ENCODE measurements around the gene ADAM22.
"Not testable (repeated sequence)": the region's sequence is repeated elsewhere in the genome, so short reads cannot be mapped to it uniquely, and the experiment has no call there.

ADAM22 gene

GRCh38 chr7:87935384-87935706 lies 1.3 kb downstream of the ADAM22 start:
- Histone ChIP-seq H3K27ac (ENCODE audit: poor library complexity, severe bottlenecking) (no peak overlapping the region), H3K4me3 (ENCODE audit: severe bottlenecking) (no peak overlapping the region), H3K36me3 (ENCODE audit: low read depth) (no peaks in the 10 kb centered on the region), H3K27me3 (ENCODE audit: insufficient read depth, poor library complexity, severe bottlenecking) (peaks cover 22% of the 10 kb centered on the region), H3K9me3 (ENCODE audit: severe bottlenecking) (no peaks in the 10 kb centered on the region), H3K4me1 (ENCODE audit: insufficient read depth, poor library complexity, severe bottlenecking) (no peaks in the 10 kb centered on the region)
- no peak for DNase-seq (ENCODE audit: low spot score)
- TF ChIP-seq CTCF (IDR thresholded peaks at IDR 0.05; ENCODE audit: poor library complexity, severe bottlenecking): no peak
- ATAC-seq (ENCODE audit: low read depth): no peak

- Histone ChIP-seq H3K36me3 (ENCODE audit: low read depth) (no peaks in the 10 kb centered on the region), H3K9me3 (ENCODE audit: severe bottlenecking) (no peaks in the 10 kb centered on the region), H3K4me1 (ENCODE audit: insufficient read depth, poor library complexity, severe bottlenecking) (no peaks in the 10 kb centered on the region), H3K27me3 (ENCODE audit: insufficient read depth, poor library complexity, severe bottlenecking) (peaks cover 2% of the 10 kb centered on the region), H3K4me3 (ENCODE audit: severe bottlenecking) (no peak overlapping the region), H3K27ac (ENCODE audit: poor library complexity, severe bottlenecking) (no peak overlapping the region)
- DNase-seq (ENCODE audit: low spot score): no peak
- no peak for ATAC-seq (ENCODE audit: low read depth)
- TF ChIP-seq CTCF (IDR thresholded peaks at IDR 0.05; ENCODE audit: poor library complexity, severe bottlenecking): no peak
These were observed 7.1 kb downstream of the ADAM22 start for GRCh38 chr7:87941138-87941537.

GRCh38 chr7:87944547-87944946 lies 10.5 kb downstream of the ADAM22 start:
- no peak for DNase-seq (ENCODE audit: low spot score)
- H3K4me3 ChIP-seq (ENCODE audit: severe bottlenecking): no peak overlapping the region
- H3K4me1 ChIP-seq (ENCODE audit: insufficient read depth, poor library complexity, severe bottlenecking): no peaks in the 10 kb centered on the region
- H3K27ac ChIP-seq (ENCODE audit: poor library complexity, severe bottlenecking): no peak overlapping the region
- ATAC-seq (ENCODE audit: low read depth): no peak
- H3K36me3 ChIP-seq (ENCODE audit: low read depth): no peaks in the 10 kb centered on the region
- no peaks in the 10 kb centered on the region for H3K27me3 ChIP-seq (ENCODE audit: insufficient read depth, poor library complexity, severe bottlenecking)
- no peak for TF ChIP-seq CTCF (IDR thresholded peaks at IDR 0.05; ENCODE audit: poor library complexity, severe bottlenecking)
- no peaks in the 10 kb centered on the region for H3K9me3 ChIP-seq (ENCODE audit: severe bottlenecking)

GRCh38 chr7:87945926-87946325 lies 11.9 kb downstream of the ADAM22 start:
- ATAC-seq (ENCODE audit: low read depth); H3K27me3 ChIP-seq (ENCODE audit: insufficient read depth, poor library complexity, severe bottlenecking); H3K4me1 ChIP-seq (ENCODE audit: insufficient read depth, poor library complexity, severe bottlenecking); H3K9me3 ChIP-seq (ENCODE audit: severe bottlenecking); H3K36me3 ChIP-seq (ENCODE audit: low read depth); H3K4me3 ChIP-seq (ENCODE audit: severe bottlenecking); DNase-seq (ENCODE audit: low spot score); H3K27ac ChIP-seq (ENCODE audit: poor library complexity, severe bottlenecking): not testable (repeated sequence)

GRCh38 chr7:87948371-87948770 lies 14.3 kb downstream of the ADAM22 start:
- no peak for TF ChIP-seq CTCF (IDR thresholded peaks at IDR 0.05; ENCODE audit: poor library complexity, severe bottlenecking)
- no peak for ATAC-seq (ENCODE audit: low read depth)
- H3K4me3 ChIP-seq (ENCODE audit: severe bottlenecking): no peak overlapping the region
- H3K36me3 ChIP-seq (ENCODE audit: low read depth): no peaks in the 10 kb centered on the region
- no peaks in the 10 kb centered on the region for H3K4me1 ChIP-seq (ENCODE audit: insufficient read depth, poor library complexity, severe bottlenecking)
- no peak for DNase-seq (ENCODE audit: low spot score)
- no peaks in the 10 kb centered on the region for H3K9me3 ChIP-seq (ENCODE audit: severe bottlenecking)
- no peak overlapping the region for H3K27ac ChIP-seq (ENCODE audit: poor library complexity, severe bottlenecking)
- H3K27me3 ChIP-seq (ENCODE audit: insufficient read depth, poor library complexity, severe bottlenecking): no peaks in the 10 kb centered on the region
